G401 (cell line): Measurements from ENCODE around the gene SPRYD4. TPM values are rescaled to one million over a fixed set of nuclear protein-coding genes. Genes with fewer than 3 reads are reported as not detected.
A peak's percentile ranks its signal among the peaks of the same experiment; 100 is the strongest.
"Not testable (repeated sequence)": the region's sequence is repeated elsewhere in the genome, so short reads cannot be mapped to it uniquely, and the experiment has no call there.

Experiments
- DNase-seq: peaks from one replicate; pipeline ENCODE4 v3.0.0-alpha.2; 2015; ENCODE audit warnings: low spot score
- in situ Hi-C: cut with HindIII; loops from 2 replicates; pipeline ENCODE4 v1.10.0; 2016; ENCODE audit warnings: low sequenced_read_pairs, mixed read lengths
- total RNA-seq: library from RNA; depleted of rRNA; stranded (reverse); fragments of >200 nt; shearing (Covaris generic); gene quantifications from 2 replicates; pipeline ENCODE4 v1.2.3, GENCODE V29; 2014; rRNA removed

SPRYD4 gene
- 2.5 and 2.8 TPM in 2 replicates for total RNA-seq

DNA sequence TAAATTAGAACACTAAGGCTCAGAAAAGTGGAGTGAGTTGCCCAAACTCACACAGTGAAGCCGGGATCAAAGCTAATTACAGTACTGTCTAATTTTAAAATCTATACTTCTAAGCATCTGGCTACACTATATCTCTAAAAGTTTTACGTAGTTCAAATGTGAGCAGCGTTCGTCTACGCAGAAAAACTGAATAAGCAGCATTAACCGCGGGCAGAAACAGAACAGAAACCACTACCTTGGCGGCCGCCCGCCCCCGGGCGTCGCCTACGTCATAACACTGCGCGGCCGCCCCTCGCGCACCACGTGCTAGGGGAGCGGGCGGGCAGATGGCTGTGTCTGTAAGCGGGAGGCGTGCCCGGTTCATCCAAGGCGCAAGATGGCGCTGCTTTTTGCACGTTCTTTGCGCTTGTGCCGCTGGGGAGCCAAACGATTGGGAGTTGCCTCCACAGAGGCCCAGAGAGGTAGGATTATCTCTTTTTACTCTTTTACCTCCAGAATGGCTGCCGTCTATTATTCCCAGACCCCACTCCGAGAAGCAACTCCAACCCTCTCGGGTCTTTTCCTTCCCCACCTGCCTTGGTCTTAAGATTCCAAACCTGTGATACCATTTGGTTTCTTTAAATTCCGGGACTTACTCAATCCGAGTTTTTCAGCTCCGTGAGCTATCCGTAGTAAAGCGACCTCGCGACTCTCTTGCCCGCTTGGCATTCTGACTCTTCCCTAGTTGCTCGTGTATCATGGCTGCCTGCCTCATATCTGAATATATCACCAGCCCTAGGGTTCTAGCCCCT, at the start of gene SPRYD4:
SPRYD4 (plus strand) TSS at position 363 of the 791 bp plus-strand sequence; CDS start at position 377, 14 bp downstream.
- DNase-seq, result peak; percentile 94
- in situ Hi-C loops, result no loop called here

GRCh38 chr12:56420411-56420810, 48.0 kb upstream of the SPRYD4 start:
- in situ Hi-C loops, result no loop called here

GRCh38 chr12:56425193-56425592, 43.2 kb upstream of the SPRYD4 start:
- no peak for DNase-seq
- in situ Hi-C loops, result no loop called here

More at GRCh38 chr12:56420411-56420810, 48.0 kb upstream of the SPRYD4 start:
- no peak for DNase-seq

DNA sequence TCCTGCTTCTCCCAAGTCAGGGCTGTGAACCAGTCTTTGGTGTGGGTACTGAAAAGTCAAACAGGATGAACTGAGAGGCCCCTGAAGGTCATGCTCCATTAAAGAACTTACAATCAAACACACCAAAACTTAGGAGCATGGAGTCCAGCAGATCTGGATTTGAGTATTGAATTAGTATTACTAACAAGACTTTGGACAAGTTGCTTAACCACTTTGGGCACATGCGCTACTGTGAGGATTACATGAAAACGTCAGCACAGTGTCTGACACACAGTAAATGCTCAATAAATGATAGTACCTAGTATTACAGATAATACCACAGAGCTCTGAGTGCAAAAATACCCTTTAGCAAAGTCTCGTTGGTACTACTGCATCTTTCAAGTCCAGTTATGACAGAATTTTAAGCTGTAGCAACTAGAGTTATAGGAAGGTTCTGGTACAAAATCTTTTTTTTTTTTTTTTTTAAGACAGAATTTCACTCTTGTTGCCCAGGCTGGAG, 42.4 kb upstream of the SPRYD4 start:
- no peak for DNase-seq
- in situ Hi-C loops, result no loop called here

DNA sequence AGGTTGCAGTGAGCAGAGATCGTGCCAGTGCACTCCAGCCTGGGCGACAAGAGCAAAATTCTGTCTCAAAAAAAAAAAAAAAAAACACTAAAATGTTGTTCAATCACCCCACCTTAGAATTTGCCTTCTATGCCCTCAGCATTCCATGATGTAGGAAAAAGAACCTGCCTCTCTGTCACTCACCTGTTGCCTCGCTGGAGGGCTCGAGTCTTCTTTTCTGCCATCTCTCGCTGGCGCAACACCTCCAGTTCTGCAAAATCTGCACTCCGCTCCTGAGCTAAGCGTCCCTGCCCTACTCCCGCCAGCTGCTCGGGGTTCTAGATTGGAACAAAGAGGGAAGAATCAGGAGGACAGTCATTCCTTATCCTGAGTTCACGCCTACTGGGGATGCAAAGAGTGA, 37.1 kb upstream of the SPRYD4 start:
- in situ Hi-C loops, result no loop called here
- DNase-seq, result no peak

- no peak for DNase-seq
- in situ Hi-C loops, result no loop called here
Measured at GRCh38 chr12:56431850-56432249, 36.5 kb upstream of the SPRYD4 start.

DNA sequence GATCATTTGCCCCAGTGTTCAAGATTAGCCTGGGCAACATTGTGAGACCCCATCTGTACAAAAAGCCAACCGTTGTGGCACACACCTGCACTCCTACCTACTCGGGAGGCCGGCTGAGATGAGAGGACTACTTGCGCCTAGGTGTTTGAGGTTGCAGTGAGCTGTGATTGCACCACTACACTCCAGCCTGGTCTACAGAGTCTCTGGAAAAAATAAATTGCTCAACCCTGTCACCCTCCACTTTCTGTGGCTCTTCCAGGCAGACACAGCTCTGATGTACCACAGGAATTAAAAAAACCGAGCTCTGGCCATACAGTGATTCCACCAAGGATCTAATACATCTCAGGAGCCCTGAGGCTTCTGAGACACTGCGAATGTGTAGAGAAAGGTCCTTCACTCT, 33.5 kb upstream of the SPRYD4 start:
- in situ Hi-C loops, result no loop called here
- DNase-seq, result no peak

DNA sequence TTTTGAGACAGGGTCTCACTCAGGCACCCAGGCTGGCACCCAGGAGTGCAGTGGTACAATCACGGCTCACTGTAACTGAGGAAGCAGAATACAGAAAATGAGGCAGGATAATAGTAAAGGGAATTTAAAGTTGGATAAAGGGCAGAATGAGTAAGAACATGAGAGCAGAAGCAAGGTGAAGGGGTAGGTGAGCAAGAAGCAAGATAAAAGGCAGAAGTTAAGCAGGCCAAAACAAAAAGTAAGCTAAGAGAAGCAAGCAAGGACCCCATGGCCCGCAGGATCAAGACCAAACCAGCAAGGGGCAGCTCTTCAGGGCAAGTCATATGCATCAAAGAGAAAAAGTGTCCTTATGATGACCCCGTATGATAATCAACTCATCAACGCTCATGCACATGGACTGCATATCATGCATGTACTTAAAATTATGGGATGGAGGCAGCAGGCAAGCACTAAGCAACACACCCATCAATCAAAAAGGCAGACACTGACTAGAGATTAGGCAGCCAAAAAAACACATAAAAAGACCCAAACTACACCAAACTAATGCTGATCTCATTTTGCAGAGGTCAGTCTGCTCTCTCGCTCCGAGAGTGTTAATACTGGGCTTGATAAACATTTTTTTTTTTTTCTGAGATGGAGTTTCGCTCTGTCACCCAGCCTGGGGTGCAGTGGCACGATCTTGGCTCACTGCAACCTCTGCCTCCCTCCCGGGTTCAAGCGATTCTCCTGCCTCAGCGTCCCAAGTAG, 30.8 kb upstream of the SPRYD4 start:
- in situ Hi-C loops, result no loop called here
- DNase-seq, result no peak

- DNase-seq, in situ Hi-C loops: not testable (repeated sequence)
Measured at GRCh38 chr12:56443208-56443607, 25.2 kb upstream of the SPRYD4 start.

- peak; percentile 92 for DNase-seq
- in situ Hi-C loops, result no loop called here
Measured at GRCh38 chr12:56448860-56449621, 19.3 kb upstream of the SPRYD4 start, which contains the start of gene TIMELESS. Gene TIMELESS (minus strand): TSS chr12:56449426. CDS start chr12:56434170, 15,256 bp downstream.

- in situ Hi-C loops, result no loop called here
- no peak for DNase-seq
Measured at GRCh38 chr12:56449622-56449984, 18.8 kb upstream of the SPRYD4 start.

DNA sequence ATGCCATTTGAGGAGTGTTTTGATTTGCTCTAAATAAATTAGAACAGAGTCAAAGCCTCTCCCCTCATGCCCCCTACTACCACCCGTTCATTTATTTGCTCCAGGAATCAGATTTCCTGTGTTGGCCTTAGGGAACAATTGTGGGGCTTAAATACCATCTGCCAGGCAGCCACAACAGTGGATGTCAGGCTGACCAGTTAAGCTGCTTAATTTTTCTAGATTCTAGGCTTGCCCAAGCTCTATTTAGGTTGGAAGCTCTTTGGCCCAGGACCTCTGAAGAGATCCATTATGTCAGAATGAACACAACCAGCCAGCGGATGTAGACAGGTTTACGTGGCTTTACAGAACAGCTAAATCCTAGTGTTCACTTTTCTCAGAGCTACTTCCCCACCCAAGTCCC, 18.1 kb upstream of the SPRYD4 start:
- no peak for DNase-seq
- in situ Hi-C loops, result no loop called here

GRCh38 chr12:56451147-56451546, 17.2 kb upstream of the SPRYD4 start:
- in situ Hi-C loops, result no loop called here
- DNase-seq, result no peak

- in situ Hi-C loops, result no loop called here
Measured at GRCh38 chr12:56454557-56454956, 13.8 kb upstream of the SPRYD4 start, which contains the start of gene MIP. Gene MIP (minus strand): TSS chr12:56454657. CDS start chr12:56454613, 44 bp downstream.

DNA sequence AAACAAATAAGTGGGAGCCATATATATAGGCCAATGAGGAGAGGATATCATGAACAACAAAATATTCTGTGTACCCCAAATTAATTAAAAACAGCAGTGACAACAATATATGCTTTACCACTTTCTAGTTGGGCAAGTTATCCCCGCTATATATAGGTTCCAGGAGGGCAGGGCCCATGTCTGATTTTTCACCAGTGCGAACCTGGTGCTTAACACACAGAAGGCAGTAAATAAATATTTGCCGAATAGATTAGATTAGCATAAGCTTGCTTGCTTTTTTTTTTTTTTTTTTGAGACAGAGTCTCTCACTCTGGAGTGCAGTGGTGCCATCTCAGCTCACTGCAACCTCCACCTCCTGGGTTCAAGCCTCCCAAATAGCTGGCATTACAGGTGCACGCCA, 10.6 kb upstream of the SPRYD4 start:
- DNase-seq, result no peak
- in situ Hi-C loops, result no loop called here

More at GRCh38 chr12:56454557-56454956, 13.8 kb upstream of the SPRYD4 start, which contains the start of gene MIP:
- no peak for DNase-seq

GRCh38 chr12:56461235-56462159, 6.9 kb upstream of the SPRYD4 start:
- in situ Hi-C loops, result no loop called here
- DNase-seq, result no peak

DNA sequence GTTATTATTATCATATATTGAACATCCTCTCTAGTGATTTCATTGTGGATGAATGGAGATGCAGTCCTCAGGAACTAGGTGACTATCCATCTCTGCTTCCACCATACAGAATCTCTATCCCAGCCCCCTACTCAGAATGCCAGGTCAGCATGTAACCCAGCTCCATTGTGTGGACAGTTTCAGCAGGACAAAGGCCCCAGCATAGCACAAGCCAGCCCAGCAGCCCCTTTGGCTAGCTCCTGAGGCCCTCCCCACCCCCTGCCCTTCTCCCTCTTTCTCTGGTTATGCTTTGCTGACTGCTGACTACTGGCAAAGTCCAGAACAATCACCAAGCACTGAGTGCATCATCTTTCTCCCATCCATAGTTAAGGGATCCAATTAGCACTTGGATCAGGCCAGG, 5.8 kb upstream of the SPRYD4 start:
- no peak for DNase-seq
- in situ Hi-C loops, result no loop called here
